ENCODE results near the gene PIP5K1C.
"Not testable (repeated sequence)": the region's sequence is repeated elsewhere in the genome, so short reads cannot be mapped to it uniquely, and the experiment has no call there.

PIP5K1C gene

GRCh38 chr19:3659746-3660112, 40.5 kb downstream of the PIP5K1C start:
- no peak for DNase-seq

GRCh38 chr19:3658870-3659745, 41.2 kb downstream of the PIP5K1C start:
- no peak for DNase-seq

GRCh38 chr19:3658004-3658869, 42.0 kb downstream of the PIP5K1C start:
- DNase-seq, result no peak

- no peak for DNase-seq
Observed at GRCh38 chr19:3657395-3657769, 42.9 kb downstream of the PIP5K1C start.

GRCh38 chr19:3656747-3657394, 43.4 kb downstream of the PIP5K1C start:
- no peak for DNase-seq

GRCh38 chr19:3656073-3656746, 44.1 kb downstream of the PIP5K1C start:
- DNase-seq, result no peak

GRCh38 chr19:3655402-3656072, 44.7 kb downstream of the PIP5K1C start:
- no peak for DNase-seq

- no peak for DNase-seq
Observed at GRCh38 chr19:3653865-3654513, 46.3 kb downstream of the PIP5K1C start.

GRCh38 chr19:3653081-3653795, 47.0 kb downstream of the PIP5K1C start:
- no peak for DNase-seq

GRCh38 chr19:3652422-3652821, 47.8 kb downstream of the PIP5K1C start:
- DNase-seq, result no peak

- no peak for DNase-seq
Observed at GRCh38 chr19:3651684-3652083, 48.6 kb downstream of the PIP5K1C start.

GRCh38 chr19:3649888-3650287, 50.4 kb downstream of the PIP5K1C start:
- no peak for DNase-seq

GRCh38 chr19:3648037-3648905, 52.0 kb downstream of the PIP5K1C start:
- DNase-seq, result no peak

- not testable (repeated sequence) for DNase-seq
Observed at GRCh38 chr19:3647102-3647501, 53.2 kb downstream of the PIP5K1C start.

GRCh38 chr19:3646336-3647092, 53.8 kb downstream of the PIP5K1C start:
- no peak for DNase-seq

- no peak for DNase-seq
Observed at GRCh38 chr19:3645726-3646125, 54.5 kb downstream of the PIP5K1C start.

GRCh38 chr19:3645067-3645396, 55.2 kb downstream of the PIP5K1C start:
- DNase-seq, result no peak

GRCh38 chr19:3644351-3645066, 55.8 kb downstream of the PIP5K1C start:
- no peak for DNase-seq

Measured in NCI-H146 (cell line).